Measurements from ENCODE around the gene PNMA5.
A peak's percentile ranks its signal among the peaks of the same experiment; 100 is the strongest.

Gene PNMA5

GRCh38 chrX:152958524-152959465, 35.1 kb downstream of the PNMA5 start:
- peak; percentile 81 for DNase-seq

GRCh38 chrX:152958047-152958446, 35.9 kb downstream of the PNMA5 start:
- DNase-seq = peak; percentile 7

- no peak for DNase-seq
Observed at GRCh38 chrX:152950786-152951185, 43.1 kb downstream of the PNMA5 start.

- DNase-seq = no peak
Observed at GRCh38 chrX:152949114-152949513, 44.8 kb downstream of the PNMA5 start.

GRCh38 chrX:152946681-152947080, 47.2 kb downstream of the PNMA5 start:
- DNase-seq = no peak

- DNase-seq = no peak
Observed at GRCh38 chrX:152945021-152945979, 48.6 kb downstream of the PNMA5 start.

GRCh38 chrX:152943826-152944225, 50.1 kb downstream of the PNMA5 start:
- no peak for DNase-seq

GRCh38 chrX:152942077-152942442, 51.9 kb downstream of the PNMA5 start:
- no peak for DNase-seq

- DNase-seq = peak; percentile 89
Observed at GRCh38 chrX:152941328-152942076, 52.4 kb downstream of the PNMA5 start.

All from NCI-H2029 (cell line).